OCI-LY1 (cell line): Measurements from ENCODE around the gene UNC119B.

ENCODE experiments used
- CTCF ChIP-seq: fragments of 200-600 bp; sonication (generic), shearing (Covaris generic); IDR thresholded peaks from 2 replicates; pipeline ENCODE4 v1.5.1; 2017; ENCODE audit warnings: mild to moderate bottlenecking, antibody characterized with exemption, low read length, moderate library complexity, mixed read lengths
- EZH2 ChIP-seq: fragments of 200-600 bp; sonication (generic), shearing (Covaris generic); IDR thresholded peaks from 2 replicates; pipeline ENCODE4 v1.8.0; 2017; ENCODE audit warnings: borderline replicate concordance, mixed run types, mild to moderate bottlenecking, antibody characterized with exemption, low read length, moderate library complexity, mixed read lengths

DNA sequence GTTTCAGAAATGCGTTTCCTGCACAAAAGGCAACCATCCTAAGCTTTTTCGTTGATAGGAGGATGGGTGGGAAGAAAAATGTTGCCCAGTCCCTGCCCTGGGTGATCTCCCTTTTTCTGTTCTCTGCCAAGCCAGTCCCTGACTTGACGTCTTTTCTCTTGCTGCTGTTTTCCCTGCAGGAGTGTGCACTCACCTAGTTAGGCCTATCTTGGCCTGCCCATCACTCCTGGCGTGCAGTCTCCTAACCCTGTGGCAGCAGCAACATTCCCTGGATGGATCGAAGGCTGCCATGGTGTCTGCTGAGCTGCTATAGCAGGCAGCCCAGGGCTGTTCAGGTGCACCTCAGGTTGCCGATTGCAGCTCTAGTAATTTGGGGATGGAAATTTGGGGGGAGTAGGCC is 1.2 kb downstream of the UNC119B start:
- TF ChIP-seq CTCF (no peak), EZH2 (no peak)
